Eye (tissue), 1 donor: Measurements from ENCODE around the gene NLRP10.

Experiments used
- DNase-seq: peaks from one replicate; pipeline ENCODE4 v3.0.0-alpha.2; 2015

Gene NLRP10

DNA sequence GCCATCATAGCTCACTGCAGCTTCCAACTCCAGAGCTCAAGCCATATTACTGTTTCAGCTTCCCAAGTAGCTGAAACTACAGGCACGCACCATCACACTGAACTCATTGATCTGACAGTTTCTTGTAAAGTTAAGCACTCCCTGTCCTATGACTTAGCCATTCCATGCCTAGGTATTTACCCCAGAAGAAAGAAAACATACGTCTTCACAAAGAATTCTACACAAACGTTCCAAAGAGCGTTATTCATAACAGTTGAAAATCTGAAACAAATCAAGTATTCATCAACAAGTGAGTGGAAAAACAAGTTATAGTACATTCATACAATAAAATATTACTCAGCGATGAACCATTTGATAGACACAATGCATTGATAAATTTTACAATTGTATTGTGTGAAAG, 7.8 kb upstream of the NLRP10 start:
- no peak for DNase-seq

DNA sequence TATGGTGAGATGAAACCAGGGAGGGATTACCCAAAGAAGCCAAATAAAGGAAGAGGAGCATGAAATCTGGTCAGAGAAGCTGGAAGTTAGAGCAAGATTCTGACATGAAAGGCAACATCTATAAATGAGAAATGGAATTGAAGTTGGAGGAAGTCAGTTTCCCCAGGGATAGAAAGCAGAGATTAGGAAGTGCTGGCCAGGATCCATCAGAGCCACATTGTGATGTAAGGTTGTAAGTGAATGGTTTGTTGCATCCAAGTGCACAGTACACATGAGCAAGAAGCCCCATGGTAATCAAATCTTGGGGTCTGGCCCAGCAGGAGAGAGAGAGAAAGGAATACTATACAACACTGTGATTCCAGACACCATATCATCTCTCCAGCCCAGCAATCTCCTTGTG, 6.6 kb upstream of the NLRP10 start:
- DNase-seq: no peak

DNA sequence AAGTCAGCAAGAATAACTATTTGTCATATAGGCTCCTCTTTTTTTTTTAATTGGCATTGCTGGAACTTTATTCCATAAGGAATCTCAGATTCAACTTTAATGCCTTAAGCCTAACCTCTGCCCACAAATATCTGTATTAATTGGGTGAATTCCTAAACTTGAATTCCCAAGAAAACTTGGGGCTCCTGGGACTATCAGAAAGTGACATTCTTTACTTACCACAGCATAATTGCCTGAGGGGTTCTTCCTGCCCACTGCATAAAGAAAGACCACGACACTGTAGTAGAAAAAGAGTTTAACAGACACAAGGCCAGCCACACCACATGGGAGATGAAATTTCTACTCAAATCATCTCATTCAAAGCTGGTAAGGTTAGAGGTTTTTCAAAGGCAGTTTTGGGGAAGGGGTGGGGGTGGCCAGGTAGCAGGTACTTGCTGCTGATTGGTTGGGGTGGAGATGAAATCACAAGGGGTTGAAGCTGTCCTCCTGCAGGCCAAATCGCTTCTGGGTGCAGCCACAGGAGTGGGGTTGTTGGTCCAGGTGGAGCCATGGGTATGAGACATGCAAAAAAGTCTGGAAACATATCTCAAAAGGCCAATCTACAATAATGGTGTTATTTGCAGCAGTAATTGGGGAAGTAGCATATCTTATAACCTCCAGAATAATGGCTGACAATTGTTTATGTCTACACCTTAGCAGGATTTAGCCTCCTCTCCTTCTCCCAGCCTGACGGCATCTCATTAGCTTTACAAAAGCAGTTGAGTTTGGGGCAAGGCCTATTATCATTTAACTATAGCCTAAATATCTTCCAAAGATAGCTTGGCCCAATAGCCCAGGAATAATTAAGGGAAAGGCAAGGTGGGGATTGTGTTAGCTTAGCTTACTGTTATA, 4.8 kb upstream of the NLRP10 start:
- DNase-seq: peak; percentile 9

DNA sequence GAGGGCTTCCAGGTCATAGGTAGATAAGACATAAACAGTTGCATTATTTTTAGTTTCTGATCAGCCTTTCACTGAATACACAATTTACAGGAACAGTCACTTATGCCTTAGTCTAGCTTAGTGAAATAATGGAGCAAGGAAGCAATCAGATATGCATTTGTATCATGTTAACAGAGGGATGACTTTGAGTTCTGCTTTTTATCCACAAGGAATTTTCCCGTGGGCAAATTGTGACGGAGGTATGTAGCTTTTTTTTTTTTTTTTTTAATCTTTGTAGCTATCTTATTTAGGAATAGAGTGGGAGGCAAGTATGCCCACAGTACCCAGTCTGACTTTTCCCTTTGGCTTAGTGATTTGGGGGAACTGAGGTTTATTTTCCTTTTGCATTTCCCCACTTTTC, 3.4 kb upstream of the NLRP10 start:
- DNase-seq: no peak

DNA sequence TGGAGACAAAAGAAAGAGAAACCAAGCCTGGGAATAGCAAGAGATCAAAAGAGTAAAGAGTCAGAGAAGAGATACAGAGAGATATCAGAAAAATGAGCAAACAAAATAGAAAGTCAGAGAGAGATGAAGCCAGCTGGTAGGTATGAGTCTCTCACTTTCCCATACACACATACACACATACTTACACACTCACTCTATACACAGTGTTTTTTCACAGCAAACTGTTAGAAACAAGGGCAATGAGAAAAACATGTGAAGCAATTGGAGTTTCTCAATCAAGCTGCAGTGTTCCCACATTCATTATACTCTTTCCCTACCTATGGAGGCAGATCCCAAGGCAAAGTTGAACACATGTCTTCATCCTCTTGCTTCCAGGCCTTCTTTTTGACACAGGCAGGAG, 2.6 kb upstream of the NLRP10 start:
- DNase-seq: no peak

DNA sequence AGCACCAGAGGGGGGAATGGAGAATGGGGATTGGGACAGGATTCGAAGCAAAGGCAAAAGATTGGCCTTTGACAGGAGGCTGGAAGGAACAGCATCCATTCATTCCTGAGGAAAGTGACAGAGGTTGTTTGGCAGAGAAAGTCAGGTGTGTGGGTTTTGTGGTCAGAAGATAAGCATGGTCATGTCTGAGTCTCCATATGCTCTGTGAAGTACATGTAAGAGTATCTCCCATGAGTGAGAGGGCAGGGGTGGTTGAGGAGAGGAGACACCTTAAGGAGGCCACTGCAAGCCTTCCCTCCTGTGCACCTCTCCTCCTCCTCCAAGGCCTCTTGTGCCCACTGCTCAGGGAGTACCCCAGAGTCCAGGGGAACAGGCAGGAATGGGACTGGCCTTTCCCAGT, 1.9 kb upstream of the NLRP10 start:
- DNase-seq: no peak

DNA sequence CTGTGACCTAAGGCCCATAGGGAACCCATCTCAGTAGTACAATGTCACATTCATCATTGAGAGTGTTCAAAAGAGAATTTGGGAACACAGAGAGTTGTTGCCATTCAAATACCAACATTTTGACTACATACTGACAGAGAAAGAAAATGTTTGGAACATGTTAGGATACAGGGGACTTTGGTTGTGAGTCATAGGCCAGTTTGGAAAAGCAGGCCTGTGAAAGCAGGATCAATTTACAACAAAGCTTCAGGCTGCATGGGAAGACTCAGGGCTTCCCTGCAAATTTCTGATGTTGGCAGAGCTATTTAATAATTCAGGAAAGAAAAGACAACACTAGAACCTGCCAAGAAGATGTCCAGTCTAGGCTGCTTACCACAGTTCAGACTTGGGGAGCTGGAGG, 374 bp downstream of the NLRP10 start:
- DNase-seq: no peak

DNA sequence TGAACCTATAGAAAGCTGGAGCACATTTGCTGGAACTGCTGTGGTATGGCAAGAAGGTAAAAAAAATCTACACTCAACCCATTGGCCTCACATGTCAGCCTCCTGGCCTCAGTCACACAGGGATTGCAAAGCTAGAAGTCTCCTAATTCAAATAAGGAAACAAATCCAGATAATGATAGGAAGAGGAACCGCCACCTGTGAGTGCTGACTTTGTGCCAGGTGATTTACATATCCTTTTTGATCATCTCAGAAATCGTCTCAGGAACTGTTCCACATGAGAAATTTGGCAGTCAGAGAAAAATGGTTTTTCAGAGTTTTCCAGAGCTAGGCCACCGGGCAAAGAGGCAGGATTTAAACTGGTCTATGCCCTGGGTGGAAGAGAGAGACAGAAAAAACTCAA, 986 bp downstream of the NLRP10 start:
- DNase-seq: no peak

DNA sequence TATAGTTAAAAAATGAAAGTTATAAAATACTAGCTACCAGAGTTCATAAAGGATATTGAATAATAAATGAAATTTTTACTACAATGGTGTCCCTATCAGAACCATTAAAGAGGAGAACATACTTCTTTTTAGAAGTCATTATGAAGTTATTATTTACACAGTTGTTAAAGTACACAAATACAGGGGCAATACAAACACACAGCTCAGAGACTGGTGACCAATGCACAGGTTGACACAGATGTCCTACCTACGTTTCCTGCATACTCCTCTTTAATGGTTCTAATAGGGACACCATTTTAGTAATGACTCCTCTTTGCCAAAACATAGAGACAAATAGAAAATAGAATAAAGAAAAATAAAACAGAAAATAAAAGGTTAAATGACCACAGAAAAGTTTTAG, 10.1 kb downstream of the NLRP10 start:
- DNase-seq: no peak

DNA sequence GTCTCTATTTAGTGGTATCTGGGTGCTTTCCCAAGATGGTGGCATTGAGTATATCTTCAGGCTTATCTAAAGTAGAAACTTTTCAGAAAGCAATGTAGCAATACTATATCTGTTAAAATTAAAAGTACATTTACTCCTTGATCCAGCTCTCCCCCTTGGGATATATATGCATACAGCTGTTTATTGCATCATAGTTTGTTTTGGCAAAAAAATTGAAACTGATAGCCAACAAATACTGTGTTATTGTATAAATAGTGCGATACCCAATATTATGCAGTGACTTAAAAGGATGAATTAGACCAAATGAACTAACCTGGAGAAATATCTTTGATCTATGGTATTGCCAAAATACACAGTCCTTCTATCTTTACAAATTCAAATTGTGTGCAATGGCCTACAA, 15.3 kb downstream of the NLRP10 start:
- DNase-seq: no peak

DNA sequence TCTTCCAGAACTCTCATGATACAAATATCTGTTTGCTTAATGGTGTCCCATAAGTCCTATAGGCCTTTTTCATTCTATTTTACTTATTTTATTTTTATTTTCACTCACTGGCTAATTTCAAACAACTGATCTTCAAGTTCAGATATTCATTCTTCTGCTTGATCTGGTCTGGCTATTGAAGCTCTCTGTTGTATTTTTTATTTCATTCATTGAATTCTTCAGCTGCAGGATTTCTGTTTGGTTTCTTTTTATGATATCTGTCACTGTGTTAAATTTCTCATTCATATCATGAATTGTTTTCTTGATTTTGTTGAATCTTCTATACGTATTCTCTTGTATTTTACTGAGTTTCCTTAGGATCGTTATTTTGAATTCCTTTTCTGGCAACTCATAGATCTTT, 21.1 kb downstream of the NLRP10 start:
- no peak for DNase-seq

DNA sequence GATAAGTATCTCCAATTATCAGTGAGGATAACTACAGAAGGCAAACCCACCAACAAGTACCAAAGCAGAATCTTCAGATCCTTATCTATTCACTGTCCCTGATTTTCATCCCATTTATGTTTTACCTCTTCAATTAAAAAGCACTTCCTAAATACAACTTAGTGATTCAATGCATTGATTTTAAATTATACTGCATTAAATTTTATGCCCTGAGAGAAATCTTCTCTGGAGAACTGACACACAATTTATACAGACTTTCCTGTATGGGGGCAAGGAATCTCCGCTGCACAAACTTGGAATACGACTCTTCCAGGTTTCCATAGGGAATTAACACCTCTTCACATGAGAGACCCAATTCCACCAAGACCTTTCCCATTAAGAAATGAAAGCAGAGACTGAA, 23.6 kb downstream of the NLRP10 start, which contains the start of gene OR10A3:
Gene OR10A3, minus strand, starts transcription at position 101 of the 400 bp plus-strand sequence. CDS start 2,188 bp downstream, outside the sequence.
- DNase-seq: no peak

DNA sequence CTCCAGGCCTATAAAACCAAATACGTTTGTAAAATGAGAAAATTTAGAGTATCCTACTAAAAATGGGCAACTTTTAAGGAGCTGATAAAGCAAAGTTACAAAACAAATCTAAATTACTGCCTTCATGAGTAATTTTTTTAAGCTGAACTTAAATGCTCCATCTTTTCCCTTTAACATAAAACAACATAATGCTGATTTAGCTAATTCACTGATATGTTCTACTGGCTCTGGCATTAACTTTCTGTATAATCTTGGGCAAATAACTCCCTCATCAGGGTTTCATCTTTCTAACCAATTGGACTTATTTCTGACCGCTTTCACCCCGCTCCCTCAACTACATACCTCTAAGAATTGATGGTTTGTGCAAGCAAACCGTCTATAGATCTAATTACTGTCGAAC, 24.1 kb downstream of the NLRP10 start:
- DNase-seq: no peak

DNA sequence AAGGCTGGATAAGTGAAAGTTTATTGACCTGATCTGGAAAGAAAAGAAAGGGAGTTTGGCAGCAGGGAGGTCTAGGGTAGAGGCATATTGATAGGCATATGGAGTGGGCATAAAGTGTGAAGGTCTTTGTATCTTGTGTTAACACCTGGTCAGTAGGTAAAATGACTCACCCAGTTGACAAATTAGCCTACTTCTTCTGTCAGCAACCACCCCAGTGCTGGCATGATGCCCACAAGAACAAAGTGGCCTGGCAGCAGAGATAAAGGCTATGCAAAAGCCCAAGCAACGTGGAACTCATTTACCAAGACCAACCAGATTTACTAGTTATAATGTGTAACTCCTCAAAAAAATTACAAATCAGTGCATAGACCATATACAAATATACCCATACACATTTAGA, 28.6 kb downstream of the NLRP10 start:
- DNase-seq: no peak

DNA sequence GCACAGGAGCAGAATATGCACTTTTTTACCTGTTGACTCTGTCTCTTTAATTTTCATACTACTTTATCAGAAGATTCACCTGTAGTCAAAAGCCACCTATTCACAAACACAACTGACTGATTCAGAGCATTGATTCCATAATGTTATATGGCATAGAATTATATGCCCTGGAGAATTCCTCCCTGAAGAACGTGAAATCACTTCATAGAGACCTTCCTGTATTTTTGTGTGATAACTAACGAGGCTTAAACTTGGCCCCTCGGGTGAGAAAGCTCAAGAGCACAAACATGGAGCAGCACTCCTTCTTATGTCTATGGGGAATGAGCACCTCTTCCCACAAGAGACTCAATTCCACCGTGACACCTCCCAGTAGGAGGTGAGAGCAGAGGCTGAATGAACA, 34.1 kb downstream of the NLRP10 start, which contains the start of gene OR10A6:
Gene OR10A6, minus strand, starts transcription at position 101 of the 400 bp plus-strand sequence. CDS start 2,606 bp downstream, outside the sequence.
- no peak for DNase-seq

DNA sequence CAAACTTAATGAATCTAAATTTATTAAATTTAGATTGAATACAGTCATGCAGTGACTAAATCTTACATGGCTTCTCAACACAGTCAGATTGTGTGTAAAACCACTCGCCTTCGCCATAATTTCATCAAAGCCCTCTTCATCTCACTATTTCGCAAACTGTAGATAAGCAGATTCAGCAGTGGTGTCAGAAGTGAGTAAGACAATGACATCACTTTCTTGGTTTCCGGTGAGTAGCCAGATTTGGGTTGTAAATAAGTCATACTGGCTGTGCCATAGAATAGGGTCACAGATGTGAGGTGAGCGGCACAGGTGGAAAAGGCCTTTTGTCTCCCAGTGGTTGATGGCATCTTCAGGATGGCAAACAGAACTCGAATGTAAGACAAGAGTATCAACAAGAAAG, 37.6 kb downstream of the NLRP10 start:
- DNase-seq: no peak

DNA sequence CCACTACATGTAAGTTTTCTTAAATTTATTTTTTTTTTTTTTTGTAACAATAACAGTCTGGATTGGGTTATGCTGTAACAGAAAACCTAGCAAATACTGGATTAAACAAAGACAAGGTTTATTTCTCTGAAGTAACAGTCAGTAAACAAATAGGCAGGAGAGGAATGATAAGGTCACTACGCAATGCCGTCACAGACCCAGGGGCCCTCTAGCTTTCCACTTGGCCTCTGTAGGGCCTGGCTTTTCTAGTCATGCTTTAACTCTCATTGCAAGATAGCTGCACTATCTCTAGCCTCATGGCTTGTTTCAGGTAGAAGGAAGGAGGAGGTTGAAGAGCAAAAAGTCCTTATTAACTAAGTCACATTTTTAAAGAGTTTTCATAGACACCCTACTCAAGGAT, 40.7 kb downstream of the NLRP10 start:
- no peak for DNase-seq

DNA sequence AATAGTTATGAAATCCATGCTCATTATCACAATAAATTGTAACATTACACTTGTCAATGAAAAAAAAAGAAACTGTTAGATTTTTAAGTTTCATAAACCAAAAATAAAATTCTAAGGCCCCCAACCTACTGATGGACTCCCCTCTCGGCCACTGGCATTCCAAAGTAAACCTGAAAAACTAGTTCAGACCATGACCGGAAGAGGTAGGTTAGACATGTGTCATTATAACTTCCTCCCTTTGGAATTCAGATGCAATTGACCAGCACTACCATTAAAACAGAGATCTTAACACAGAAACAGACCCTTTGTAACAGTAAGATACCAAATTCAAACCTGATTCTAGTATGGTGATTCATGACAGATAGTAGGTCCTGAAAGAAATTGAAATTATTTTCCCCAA, 47.1 kb downstream of the NLRP10 start:
- DNase-seq: no peak
